HCT116 (cell line): ENCODE measurements around the gene MAN1A1.

ENCODE experiments used
- ATF3 ChIP-seq: IDR thresholded peaks from 2 replicates; pipeline ENCODE4 v1.6.1; 2012
- CEBPB ChIP-seq: IDR thresholded peaks from 2 replicates; pipeline ENCODE4 v1.6.1; 2012; ENCODE audit warnings: low read depth
- CTCF ChIP-seq, 3 experiments: fragments of 200-600 bp in 1 of 3; sonication (generic) in 1 of 3; IDR thresholded peaks in 2 of 3; conservative IDR thresholded peaks in 1 of 3; 2 replicates each; pipeline ENCODE4 v1.5.1; 2012 to 2017; ENCODE audit warnings: low read depth in 2 of 3, low read length in 2 of 3, antibody characterized with exemption in 1 of 3, borderline replicate concordance in 1 of 3, control low read depth in 1 of 3, mild to moderate bottlenecking in 1 of 3, mixed read lengths in 1 of 3, mixed run types in 1 of 3, moderate library complexity in 1 of 3; ENCODE audit not compliant: insufficient read depth in 1 of 3
- EZH2 ChIP-seq: fragments of 200-600 bp; sonication (generic); IDR thresholded peaks from 2 replicates; pipeline ENCODE4 v1.6.1; 2017; ENCODE audit warnings: antibody characterized with exemption, mixed run types
- EZH2phosphoT487 ChIP-seq: fragments of 200-600 bp; IDR thresholded peaks from 2 replicates; pipeline ENCODE4 v1.6.1; 2018; ENCODE audit warnings: antibody characterized with exemption, borderline replicate concordance
- POLR2A ChIP-seq: IDR thresholded peaks from 2 replicates; pipeline ENCODE4 v1.7.0; 2011; ENCODE audit warnings: borderline replicate concordance; ENCODE audit not compliant: insufficient read depth, insufficient read length; ENCODE audit errors: extremely low read depth
- REST ChIP-seq: IDR thresholded peaks from 2 replicates; pipeline ENCODE4 v1.6.1; 2012; ENCODE audit warnings: low read depth
- SIN3A ChIP-seq: IDR thresholded peaks from 2 replicates; pipeline ENCODE4 v1.6.1; 2012; ENCODE audit warnings: low read depth
- SP1 ChIP-seq: IDR thresholded peaks from 2 replicates; pipeline ENCODE4 v1.6.1; 2012; ENCODE audit warnings: low read depth
- TCF7L2 ChIP-seq: IDR thresholded peaks from 2 replicates; pipeline ENCODE4 v1.7.0; 2011; ENCODE audit warnings: borderline replicate concordance, inconsistent platforms; ENCODE audit not compliant: insufficient read depth, insufficient read length; ENCODE audit errors: extremely low read depth
- ZBTB33 ChIP-seq: IDR thresholded peaks from 2 replicates; pipeline ENCODE4 v1.6.1; 2011; ENCODE audit warnings: mild to moderate bottlenecking, low read length, moderate library complexity; ENCODE audit not compliant: insufficient replicate concordance; ENCODE audit errors: extremely low read depth
- ZFX ChIP-seq: fragments of 450-650 bp; IDR thresholded peaks from 2 replicates; pipeline ENCODE4 v1.6.1; 2017
- ZNF274 ChIP-seq: fragments of 200-500 bp; sonication (Bioruptor generic); IDR thresholded peaks from 2 replicates; pipeline ENCODE4 v1.6.1; 2014; ENCODE audit warnings: mild to moderate bottlenecking, low read depth, low read length, inconsistent platforms

GRCh38 chr6:119163006-119163405, 186.6 kb downstream of the MAN1A1 start:
- TF ChIP-seq CEBPB, result no peak
- no peak for TF ChIP-seq POLR2A
- no peak for TF ChIP-seq CTCF (IDR thresholded peaks at IDR 0.05 in 2 of 3, conservative IDR thresholded peaks at IDR 0.05 in 1 of 3; ENCODE audit: borderline replicate concordance in 1 of 3, insufficient read depth in 1 of 3, low read depth in 2 of 3, low read length in 2 of 3)
- TF ChIP-seq ZBTB33, result no peak
- no peak for TF ChIP-seq REST
- no peak for TF ChIP-seq ZNF274
- TF ChIP-seq EZH2phosphoT487, result no peak
- no peak for TF ChIP-seq ATF3
- TF ChIP-seq ZFX, result no peak
- no peak for TF ChIP-seq SP1
- TF ChIP-seq SIN3A, result no peak
- TF ChIP-seq TCF7L2, result no peak
- TF ChIP-seq EZH2, result no peak
